Neural cell (in vitro differentiated cells): ENCODE results near the gene GALNT10. TPM values are rescaled to one million over a fixed set of nuclear protein-coding genes. Genes with fewer than 3 reads are reported as not detected.

Experiments
- H2AFZ ChIP-seq: fragments of 200-600, 300-800 bp; sonication (generic), shearing (Covaris generic); 2 replicates; pipeline ENCODE4 v1.6.0; 2014; ENCODE audit warnings: low read depth, mild to moderate bottlenecking, antibody characterized with exemption, low read length, moderate library complexity
- H3F3A ChIP-seq: fragments of 200-600 bp; shearing (Covaris generic); 2 replicates; pipeline ENCODE4 v1.6.1; 2016; ENCODE audit warnings: mild to moderate bottlenecking, moderate library complexity, mixed read lengths, antibody characterized with exemption, low read length; ENCODE audit not compliant: insufficient read depth, poor library complexity, severe bottlenecking
- H3K27ac ChIP-seq: fragments of 200-600, 300-800 bp; sonication (generic), shearing (Covaris generic); 2 replicates; pipeline ENCODE4 v1.5.1; 2014; ENCODE audit warnings: mild to moderate bottlenecking, low read length, moderate library complexity
- H3K27me3 ChIP-seq: fragments of 300-800, 200-600 bp; sonication (generic), shearing (Covaris generic); 2 replicates; pipeline ENCODE4 v1.6.0; 2014; ENCODE audit warnings: mild to moderate bottlenecking, low read depth, low read length, moderate library complexity; ENCODE audit not compliant: insufficient read depth
- H3K36me3 ChIP-seq: fragments of 300-800, 200-600 bp; sonication (generic), shearing (Covaris generic); 2 replicates; pipeline ENCODE4 v1.5.1; 2014; ENCODE audit warnings: mild to moderate bottlenecking, antibody characterized with exemption, low read length, moderate library complexity; ENCODE audit not compliant: insufficient read depth
- H3K4me2 ChIP-seq: fragments of 300-800, 200-600 bp; sonication (generic), shearing (Covaris generic); 2 replicates; pipeline ENCODE4 v1.6.0; 2014; ENCODE audit warnings: mild to moderate bottlenecking, low read length
- H3K4me3 ChIP-seq: fragments of 300-800, 200-600 bp; sonication (generic), shearing (Covaris generic); 2 replicates; pipeline ENCODE4 v1.5.1; 2014; ENCODE audit warnings: mild to moderate bottlenecking, low read length, moderate library complexity
- H3K79me2 ChIP-seq: fragments of 200-600 bp; shearing (Covaris generic); replicated peaks from 2 replicates; pipeline ENCODE4 v1.6.0; 2014; ENCODE audit warnings: mild to moderate bottlenecking, low read length, moderate library complexity; ENCODE audit not compliant: insufficient read depth
- H3K9ac ChIP-seq: fragments of 300-800, 200-600 bp; sonication (generic), shearing (Covaris generic); 2 replicates; pipeline ENCODE4 v1.6.1; 2016; ENCODE audit warnings: mild to moderate bottlenecking, low read length, mixed read lengths
- H3K9me2 ChIP-seq: fragments of 200-600 bp; shearing (Covaris generic); 2 replicates; pipeline ENCODE4 v1.6.1; 2016; ENCODE audit warnings: mild to moderate bottlenecking, low read length, mixed read lengths; ENCODE audit not compliant: insufficient read depth
- H3K9me3 ChIP-seq: fragments of 200-600, 300-800 bp; sonication (generic), shearing (Covaris generic); 2 replicates; pipeline ENCODE4 v1.6.1; 2016; ENCODE audit warnings: mild to moderate bottlenecking, mixed run types, low read length, moderate library complexity, mixed read lengths
- H4K20me1 ChIP-seq: fragments of 200-600 bp; shearing (Covaris generic); 2 replicates; pipeline ENCODE4 v1.6.1; 2016; ENCODE audit warnings: mild to moderate bottlenecking, mixed run types; ENCODE audit not compliant: insufficient read depth
- CTCF ChIP-seq: fragments of 450-650 bp; IDR thresholded peaks from 2 replicates; pipeline ENCODE4 v1.5.1; 2014; ENCODE audit warnings: antibody characterized with exemption, mild to moderate bottlenecking, moderate library complexity; ENCODE audit not compliant: poor library complexity, severe bottlenecking
- EP300 ChIP-seq: fragments of 450-650 bp; conservative IDR thresholded peaks from 2 replicates; pipeline ENCODE4 v1.6.1; 2014; ENCODE audit warnings: antibody characterized with exemption, mild to moderate bottlenecking, moderate library complexity; ENCODE audit not compliant: poor library complexity, severe bottlenecking
- EZH2 ChIP-seq: fragments of 200-600, 300-800 bp; shearing (Covaris generic), sonication (generic); IDR thresholded peaks from 2 replicates; pipeline ENCODE4 v1.6.1; 2014; ENCODE audit warnings: antibody characterized with exemption, low read length, borderline replicate concordance, mild to moderate bottlenecking; ENCODE audit not compliant: insufficient read depth, poor library complexity, severe bottlenecking
- MXI1 ChIP-seq: fragments of 450-650 bp; conservative IDR thresholded peaks from 2 replicates; pipeline ENCODE4 v1.6.1; 2014; ENCODE audit warnings: antibody characterized with exemption, mild to moderate bottlenecking; ENCODE audit not compliant: poor library complexity, severe bottlenecking
- POLR2AphosphoS5 ChIP-seq: IDR thresholded peaks from 2 replicates; pipeline ENCODE4 v1.6.1; 2012
- RAD21 ChIP-seq: fragments of 450-650 bp; conservative IDR thresholded peaks from 2 replicates; pipeline ENCODE4 v1.6.1; 2014; ENCODE audit warnings: antibody characterized with exemption, mild to moderate bottlenecking, moderate library complexity
- REST ChIP-seq: IDR thresholded peaks from 2 replicates; pipeline ENCODE4 v1.6.1; 2012; ENCODE audit warnings: borderline replicate concordance
- SMC3 ChIP-seq: fragments of 450-650 bp; conservative IDR thresholded peaks from 2 replicates; pipeline ENCODE4 v1.6.1; 2014; ENCODE audit warnings: antibody characterized with exemption, mild to moderate bottlenecking, moderate library complexity; ENCODE audit not compliant: poor library complexity
- TAF1 ChIP-seq: IDR thresholded peaks from 2 replicates; pipeline ENCODE4 v1.6.1; 2012; ENCODE audit warnings: low read depth
- polyA plus RNA-seq: library from polyadenylated mRNA; depleted of rRNA; stranded (reverse); fragments of >200 nt; gene quantifications from 2 replicates; pipeline ENCODE4 v1.2.3, GENCODE V29; 2014

Gene GALNT10
- polyA plus RNA-seq, 1 donor from 2014 or later: 3.1 TPM

- Histone ChIP-seq H3K9ac (no peak overlapping the region), H3K27me3 (no peaks in the 10 kb centered on the region), H3F3A (no peaks in the 10 kb centered on the region)
Observed at GRCh38 chr5:154285661-154286408, 95.3 kb downstream of the GALNT10 start.

GRCh38 chr5:154286557-154286956 is 96.0 kb downstream of the GALNT10 start:
- Histone ChIP-seq H3K36me3 (no peaks in the 10 kb centered on the region), H3K4me3 (no peak overlapping the region), H2AFZ (no peak overlapping the region), H4K20me1 (no peaks in the 10 kb centered on the region), H3K9me3 (no peaks in the 10 kb centered on the region), H3F3A (no peaks in the 10 kb centered on the region), H3K27me3 (no peaks in the 10 kb centered on the region), H3K27ac (no peak overlapping the region), H3K4me2 (no peak overlapping the region), H3K9ac (no peak overlapping the region), H3K79me2 (no peaks in the 10 kb centered on the region), H3K9me2 (no peaks in the 10 kb centered on the region)
- TF ChIP-seq RAD21: no peak
- TF ChIP-seq MXI1: no peak
- no peak for TF ChIP-seq EP300
- TF ChIP-seq CTCF: no peak
- no peak for TF ChIP-seq REST

More at GRCh38 chr5:154285661-154286408, 95.3 kb downstream of the GALNT10 start:
- H3K9me3 ChIP-seq: no peaks in the 10 kb centered on the region
- no peak overlapping the region for H3K4me2 ChIP-seq
- no peaks in the 10 kb centered on the region for H3K36me3 ChIP-seq
- no peaks in the 10 kb centered on the region for H3K9me2 ChIP-seq
- no peak for TF ChIP-seq REST
- TF ChIP-seq SMC3: no peak
- no peak for TF ChIP-seq POLR2AphosphoS5
- TF ChIP-seq EZH2: no peak
- no peak for TF ChIP-seq RAD21
- no peak for TF ChIP-seq MXI1
- TF ChIP-seq EP300: no peak
- TF ChIP-seq TAF1: no peak
- TF ChIP-seq CTCF: no peak
- no peak overlapping the region for H3K4me3 ChIP-seq
- H4K20me1 ChIP-seq: no peaks in the 10 kb centered on the region
- H2AFZ ChIP-seq: no peak overlapping the region
- H3K27ac ChIP-seq: no peak overlapping the region
- H3K79me2 ChIP-seq: no peaks in the 10 kb centered on the region
